Measurements from ENCODE around the gene LSG1.

Gene LSG1

DNA sequence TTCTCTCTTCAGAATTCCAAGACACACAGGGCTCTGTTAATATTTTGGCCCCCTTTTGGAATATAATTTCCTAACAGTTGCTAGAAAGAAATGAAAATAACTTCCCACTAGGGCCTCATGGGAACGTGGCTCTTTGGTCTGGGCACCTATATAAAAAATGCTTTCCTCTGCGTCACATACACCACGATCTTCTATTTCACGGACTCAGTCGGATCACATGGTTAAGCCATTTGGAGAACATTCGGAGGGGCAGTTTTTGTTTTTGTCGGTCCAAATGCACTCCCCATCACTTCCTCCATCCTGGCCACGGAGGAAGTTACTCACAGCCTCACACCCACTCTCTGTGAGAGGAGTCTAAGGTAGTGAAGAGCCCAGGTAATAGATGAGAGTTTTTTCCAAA, 59.8 kb downstream of the LSG1 start:
- no peaks in the 10 kb centered on the region for H3F3A ChIP-seq (ENCODE audit: low read depth)
- H3K27me3 ChIP-seq (ENCODE audit: insufficient read depth, low read length, poor library complexity, severe bottlenecking) = no peaks in the 10 kb centered on the region
- no peak for TF ChIP-seq EZH2phosphoT487 (IDR thresholded peaks at IDR 0.05; ENCODE audit: borderline replicate concordance)
- TF ChIP-seq, protein P1, sequence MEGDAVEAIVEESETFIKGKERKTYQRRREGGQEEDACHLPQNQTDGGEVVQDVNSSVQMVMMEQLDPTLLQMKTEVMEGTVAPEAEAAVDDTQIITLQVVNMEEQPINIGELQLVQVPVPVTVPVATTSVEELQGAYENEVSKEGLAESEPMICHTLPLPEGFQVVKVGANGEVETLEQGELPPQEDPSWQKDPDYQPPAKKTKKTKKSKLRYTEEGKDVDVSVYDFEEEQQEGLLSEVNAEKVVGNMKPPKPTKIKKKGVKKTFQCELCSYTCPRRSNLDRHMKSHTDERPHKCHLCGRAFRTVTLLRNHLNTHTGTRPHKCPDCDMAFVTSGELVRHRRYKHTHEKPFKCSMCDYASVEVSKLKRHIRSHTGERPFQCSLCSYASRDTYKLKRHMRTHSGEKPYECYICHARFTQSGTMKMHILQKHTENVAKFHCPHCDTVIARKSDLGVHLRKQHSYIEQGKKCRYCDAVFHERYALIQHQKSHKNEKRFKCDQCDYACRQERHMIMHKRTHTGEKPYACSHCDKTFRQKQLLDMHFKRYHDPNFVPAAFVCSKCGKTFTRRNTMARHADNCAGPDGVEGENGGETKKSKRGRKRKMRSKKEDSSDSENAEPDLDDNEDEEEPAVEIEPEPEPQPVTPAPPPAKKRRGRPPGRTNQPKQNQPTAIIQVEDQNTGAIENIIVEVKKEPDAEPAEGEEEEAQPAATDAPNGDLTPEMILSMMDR (conservative IDR thresholded peaks at IDR 0.05; ENCODE audit: low read length) = no peak
- H2AFZ ChIP-seq (ENCODE audit: low read length) = no peak overlapping the region
- no peak overlapping the region for H3K4me3 ChIP-seq (ENCODE audit: low read length, poor library complexity, severe bottlenecking)
- H3K9me3 ChIP-seq (ENCODE audit: insufficient read depth, low read depth, low read length) = no peaks in the 10 kb centered on the region
- H3K4me1 ChIP-seq (ENCODE audit: insufficient read depth, low read length, poor library complexity, severe bottlenecking) = no peaks in the 10 kb centered on the region
- no peaks in the 10 kb centered on the region for H4K20me1 ChIP-seq (ENCODE audit: insufficient read depth, low read length, poor library complexity, severe bottlenecking)
- no peaks in the 10 kb centered on the region for H3K36me3 ChIP-seq (ENCODE audit: insufficient read depth, low read length)
- no peaks in the 10 kb centered on the region for H3K79me2 ChIP-seq (ENCODE audit: insufficient read depth, low read length)
- H3K9me2 ChIP-seq (replicated peaks; ENCODE audit: low read depth, low read length) = no peaks in the 10 kb centered on the region
- H3K9ac ChIP-seq (ENCODE audit: low read depth, low read length, poor library complexity, severe bottlenecking) = no peak overlapping the region
- H3K4me2 ChIP-seq (ENCODE audit: low read depth, low read length, poor library complexity, severe bottlenecking) = no peak overlapping the region

DNA sequence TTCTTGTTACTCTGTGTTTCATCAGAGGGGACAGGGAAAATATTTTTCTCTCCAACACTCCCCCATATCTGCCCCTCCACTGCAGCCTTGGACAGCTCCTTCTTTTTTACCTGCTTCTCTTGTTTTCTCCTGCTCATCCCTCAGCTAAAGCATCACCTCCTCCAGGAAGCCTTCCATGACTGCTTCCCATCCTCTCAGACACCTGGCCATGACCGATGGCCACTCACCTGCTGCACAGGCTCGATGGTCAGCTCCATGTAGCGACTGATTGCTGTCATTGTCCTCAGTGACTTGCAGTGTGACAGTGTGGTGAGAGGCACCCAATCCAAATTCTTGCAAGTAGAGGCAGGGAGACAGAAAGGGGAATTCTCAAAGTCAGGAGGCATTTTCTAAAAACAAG, 61.3 kb downstream of the LSG1 start:
- H3K36me3 ChIP-seq (ENCODE audit: insufficient read depth, low read length) = no peaks in the 10 kb centered on the region
- H3K9ac ChIP-seq (ENCODE audit: low read depth, low read length, poor library complexity, severe bottlenecking) = no peak overlapping the region
- no peaks in the 10 kb centered on the region for H3K9me2 ChIP-seq (replicated peaks; ENCODE audit: low read depth, low read length)
- TF ChIP-seq, protein P1 (conservative IDR thresholded peaks at IDR 0.05; ENCODE audit: low read length) = no peak
- TF ChIP-seq EZH2phosphoT487 (IDR thresholded peaks at IDR 0.05; ENCODE audit: borderline replicate concordance) = no peak
- no peaks in the 10 kb centered on the region for H3K27me3 ChIP-seq (ENCODE audit: insufficient read depth, low read length, poor library complexity, severe bottlenecking)
- H4K20me1 ChIP-seq (ENCODE audit: insufficient read depth, low read length, poor library complexity, severe bottlenecking) = no peaks in the 10 kb centered on the region
- no peaks in the 10 kb centered on the region for H3K9me3 ChIP-seq (ENCODE audit: insufficient read depth, low read depth, low read length)
- H3K4me1 ChIP-seq (ENCODE audit: insufficient read depth, low read length, poor library complexity, severe bottlenecking) = no peaks in the 10 kb centered on the region
- H3F3A ChIP-seq (ENCODE audit: low read depth) = no peaks in the 10 kb centered on the region
- H2AFZ ChIP-seq (ENCODE audit: low read length) = no peak overlapping the region
- H3K4me2 ChIP-seq (ENCODE audit: low read depth, low read length, poor library complexity, severe bottlenecking) = no peak overlapping the region
- H3K4me3 ChIP-seq (ENCODE audit: low read length, poor library complexity, severe bottlenecking) = no peak overlapping the region
- H3K79me2 ChIP-seq (ENCODE audit: insufficient read depth, low read length) = no peaks in the 10 kb centered on the region

DNA sequence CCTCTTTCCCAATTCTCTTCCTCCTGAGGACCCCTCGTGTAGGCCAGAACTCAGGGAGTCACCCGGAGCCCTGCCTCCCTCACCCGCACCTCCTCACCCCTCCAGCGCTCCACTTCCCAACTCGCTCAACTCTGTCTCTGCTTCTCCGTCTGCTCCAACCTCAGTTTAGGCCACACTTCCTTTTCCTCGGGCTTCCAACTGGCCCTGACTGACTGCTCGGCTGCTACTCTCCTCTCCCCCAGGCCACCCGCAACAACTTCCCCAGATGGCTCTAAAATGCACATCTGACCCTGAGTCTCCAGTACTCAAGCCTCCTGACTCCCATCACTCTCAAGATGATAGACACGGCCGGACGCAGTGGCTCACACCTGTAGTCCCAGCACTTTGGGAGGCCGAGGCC, 62.4 kb downstream of the LSG1 start:
- no peaks in the 10 kb centered on the region for H3K9me3 ChIP-seq (ENCODE audit: insufficient read depth, low read depth, low read length)
- no peak overlapping the region for H3K4me2 ChIP-seq (ENCODE audit: low read depth, low read length, poor library complexity, severe bottlenecking)
- no peak for TF ChIP-seq EZH2phosphoT487 (IDR thresholded peaks at IDR 0.05; ENCODE audit: borderline replicate concordance)
- H3K36me3 ChIP-seq (ENCODE audit: insufficient read depth, low read length) = no peaks in the 10 kb centered on the region
- H3K4me1 ChIP-seq (ENCODE audit: insufficient read depth, low read length, poor library complexity, severe bottlenecking) = no peaks in the 10 kb centered on the region
- H3K9me2 ChIP-seq (replicated peaks; ENCODE audit: low read depth, low read length) = no peaks in the 10 kb centered on the region
- no peaks in the 10 kb centered on the region for H3K27me3 ChIP-seq (ENCODE audit: insufficient read depth, low read length, poor library complexity, severe bottlenecking)
- no peak overlapping the region for H2AFZ ChIP-seq (ENCODE audit: low read length)
- no peaks in the 10 kb centered on the region for H4K20me1 ChIP-seq (ENCODE audit: insufficient read depth, low read length, poor library complexity, severe bottlenecking)
- H3K4me3 ChIP-seq (ENCODE audit: low read length, poor library complexity, severe bottlenecking) = no peak overlapping the region
- H3F3A ChIP-seq (ENCODE audit: low read depth) = no peaks in the 10 kb centered on the region
- no peak overlapping the region for H3K9ac ChIP-seq (ENCODE audit: low read depth, low read length, poor library complexity, severe bottlenecking)
- H3K79me2 ChIP-seq (ENCODE audit: insufficient read depth, low read length) = no peaks in the 10 kb centered on the region

DNA sequence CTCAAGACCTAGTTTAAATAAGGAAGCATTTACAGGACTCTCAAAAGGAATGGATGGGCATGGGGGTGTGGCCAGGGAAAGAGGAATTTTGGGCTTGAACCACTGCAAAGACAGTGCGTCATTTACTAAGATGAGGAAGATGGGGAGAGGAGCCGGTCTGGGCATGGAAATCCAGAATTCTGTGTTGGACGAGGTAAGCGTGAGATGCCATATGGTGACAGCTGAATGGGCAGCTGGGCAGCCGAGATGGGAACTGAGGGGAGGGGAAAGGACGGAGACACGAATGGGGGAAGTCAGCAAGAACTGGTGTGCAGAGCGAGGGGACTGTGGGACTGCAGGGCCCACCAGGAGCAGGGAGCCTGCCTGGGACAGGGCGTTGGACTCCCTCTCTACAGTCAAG, 63.0 kb downstream of the LSG1 start:
- Histone ChIP-seq H3K27me3 (ENCODE audit: insufficient read depth, low read length, poor library complexity, severe bottlenecking) (no peaks in the 10 kb centered on the region), H2AFZ (ENCODE audit: low read length) (no peak overlapping the region), H3K4me3 (ENCODE audit: low read length, poor library complexity, severe bottlenecking) (no peak overlapping the region), H3F3A (ENCODE audit: low read depth) (no peaks in the 10 kb centered on the region), H3K36me3 (ENCODE audit: insufficient read depth, low read length) (peaks cover 2% of the 10 kb centered on the region; the same call in 1 of the 2 replicates), H3K9ac (ENCODE audit: low read depth, low read length, poor library complexity, severe bottlenecking) (no peak overlapping the region), H3K9me3 (ENCODE audit: insufficient read depth, low read depth, low read length) (no peaks in the 10 kb centered on the region), H3K9me2 (replicated peaks; ENCODE audit: low read depth, low read length) (no peaks in the 10 kb centered on the region), H4K20me1 (ENCODE audit: insufficient read depth, low read length, poor library complexity, severe bottlenecking) (no peaks in the 10 kb centered on the region), H3K4me1 (ENCODE audit: insufficient read depth, low read length, poor library complexity, severe bottlenecking) (no peaks in the 10 kb centered on the region), H3K4me2 (ENCODE audit: low read depth, low read length, poor library complexity, severe bottlenecking) (no peak overlapping the region), H3K79me2 (ENCODE audit: insufficient read depth, low read length) (no peaks in the 10 kb centered on the region)
- TF ChIP-seq, protein P1 (conservative IDR thresholded peaks at IDR 0.05; ENCODE audit: low read length) = no peak
- no peak for TF ChIP-seq EZH2phosphoT487 (IDR thresholded peaks at IDR 0.05; ENCODE audit: borderline replicate concordance)

Measured in Loucy (cell line).